Pancreas (tissue), 10 donors: Measurements from ENCODE around the gene SLC4A2. TPM values are rescaled to one million over a fixed set of nuclear protein-coding genes. Genes with fewer than 3 reads are reported as not detected.
A peak's percentile ranks its signal among the peaks of the same experiment; 100 is the strongest.

Source experiments
- ATAC-seq, 4 donors: fragments of 200-7000 bp; cut with Tn5 transposase; one replicate each; pipeline versions ENCODE4 v1.8.0 to v1.9.1; 2020; ENCODE audit warnings: mild to moderate bottlenecking in 4 of 4, moderate library complexity in 4 of 4
- DNase-seq, 6 donors: peaks; one replicate each; pipeline ENCODE4 v3.0.0-alpha.2; 2020
- FAIRE-seq: peaks from 2 replicates; lab custom pipeline; 2012; peaks lifted over from hg19 to GRCh38; lab: Jason Lieb, UNC
- H3K27ac ChIP-seq, 4 donors: fragments of 200-600 bp; sonication (generic); 1 replicate in 3 of 4; 2 replicates in 1 of 4; pipeline versions ENCODE4 v1.5.0 to v1.8.0; 2020
- H3K27me3 ChIP-seq, 4 donors: fragments of 200-600 bp; one replicate each; pipeline ENCODE4 v1.8.0; 2021
- H3K36me3 ChIP-seq, 3 donors: fragments of 200-600 bp; sonication (generic) in 1 of 3; one replicate each; pipeline versions ENCODE4 v1.5.0 to v1.8.0; 2020 to 2021
- H3K4me1 ChIP-seq, 3 donors: fragments of 200-600 bp; one replicate each; pipeline ENCODE4 v1.8.0; 2021
- H3K4me3 ChIP-seq, 4 donors: fragments of 200-600 bp; sonication (generic) in 2 of 4; one replicate each; pipeline versions ENCODE4 v1.5.0 to v1.8.0; 2020 to 2021
- H3K9me3 ChIP-seq, 4 donors: fragments of 200-600 bp; one replicate each; pipeline ENCODE4 v1.8.0; 2021
- CTCF ChIP-seq, 4 donors: fragments of 200-600 bp; sonication (generic) in 3 of 4; IDR thresholded peaks; one replicate each; pipeline versions ENCODE4 v1.5.0 to v1.8.0; 2021; ENCODE audit warnings: antibody characterized with exemption in 4 of 4
- WGBS, 2 donors: extraction: QIAGEN DNeasy Blood & Tissue Kit; methylation state at CpG; one replicate each; pipeline ENCODE4 v1.1.7; 2013; 5-methylcytosine and 5-hydroxymethylcytosine counted together
- intact Hi-C, 3 donors: fragments of 100-400 bp; cut with DNase I; formaldehyde crosslinking; loops; one replicate each; pipeline versions ENCODE4 v1.11.1 to v1.14.2; 2022
- polyA plus RNA-seq, 2 donors: library from polyadenylated mRNA; stranded (reverse); fragments of 200-250 nt; gene quantifications; one replicate each; pipeline ENCODE4 v1.2.3, GENCODE V29; 2013
- total RNA-seq, 6 donors: library from RNA; stranded (reverse); fragmentation: NEBNext Ultra II Directional in 4 of 6; extraction: Animal tissue kit (Norgen Biotek cat#: 25700) in 4 of 6; gene quantifications; one replicate each; pipeline versions ENCODE4 v1.2.1 to v1.2.4, GENCODE V29; 2021 to 2023
- donor health status: healthy with polysubstance abuse.
- donor health status: DM: no; HTN: no; CAD: no; lungs with moderate emphysema.
- donor health status: DM: no; HTN: no; CAD: no.
- donor health status: control.
- donor health status: control.
- donor health status: Bipolar disorder and iron deficiency.
- donor health status: DM: yes; HTN: yes; CAD: no.
- donor health status: DM: no; HTN: no; CAD: no.
- donor health status: DM: no; HTN: no; CAD: no.
- donor health status: DM: yes; HTN: yes; CAD: no.

Gene SLC4A2
- total and polyA plus RNA-seq, 8 donors, result 69.2 to 211 (median 87.2) TPM

GRCh38 chr7:151099486-151100211, 40.3 kb downstream of the SLC4A2 start:
- H3K36me3 ChIP-seq, result no peaks in the 10 kb centered on the region
- no peaks in the 10 kb centered on the region for H3K4me1 ChIP-seq
- no peaks in the 10 kb centered on the region for H3K27me3 ChIP-seq
- DNase-seq, result peak in 2 of 6 donors; percentile 27 to 43
- H3K9me3 ChIP-seq, result no peaks in the 10 kb centered on the region
- no peak for FAIRE-seq
- intact Hi-C loops, result no loop called here
- TF ChIP-seq CTCF (IDR thresholded peaks at IDR 0.05), result no peak
- WGBS, 2 donors, result 73 to 77% methylated on average over 20 of the region's 20 CpGs
- H3K4me3 ChIP-seq, result no peak overlapping the region
- peak in 1 of 4 donors; percentile 13 for ATAC-seq
- H3K27ac ChIP-seq, result no peak overlapping the region

GRCh38 chr7:151100921-151101320, 41.5 kb downstream of the SLC4A2 start:
- no peaks in the 10 kb centered on the region for H3K36me3 ChIP-seq
- FAIRE-seq, result no peak
- H3K27me3 ChIP-seq, result no peaks in the 10 kb centered on the region
- H3K9me3 ChIP-seq, result no peaks in the 10 kb centered on the region
- 87 to 93% methylated on average over 10 of the region's 10 CpGs for WGBS, 2 donors
- peak in 2 of 6 donors; percentile 51 to 59 for DNase-seq
- H3K4me1 ChIP-seq, result no peaks in the 10 kb centered on the region
- intact Hi-C loops, result no loop called here
- H3K4me3 ChIP-seq, result no peak overlapping the region
- H3K27ac ChIP-seq, result no peak overlapping the region
- ATAC-seq, result no peak
- TF ChIP-seq CTCF (IDR thresholded peaks at IDR 0.05), result no peak

- H3K9me3 ChIP-seq, result no peaks in the 10 kb centered on the region
- H3K4me1 ChIP-seq, result no peaks in the 10 kb centered on the region
- no peak overlapping the region for H3K27ac ChIP-seq
- H3K27me3 ChIP-seq, result no peaks in the 10 kb centered on the region
- no peaks in the 10 kb centered on the region for H3K36me3 ChIP-seq
- peak in 2 of 6 donors; percentile 45 to 51 for DNase-seq
- intact Hi-C loops, result no loop called here
- H3K4me3 ChIP-seq, result no peak overlapping the region
- no peak for ATAC-seq
- no peak for TF ChIP-seq CTCF (IDR thresholded peaks at IDR 0.05)
- no peak for FAIRE-seq
- WGBS, 2 donors, result 89% methylated on average over 24 of the region's 24 CpGs
Measured at GRCh38 chr7:151101621-151102396, 42.4 kb downstream of the SLC4A2 start.

GRCh38 chr7:151102991-151103390, 43.6 kb downstream of the SLC4A2 start:
- H3K4me1 ChIP-seq, result no peaks in the 10 kb centered on the region
- FAIRE-seq (no peak), ATAC-seq (no peak), DNase-seq (no peak)
- no peak overlapping the region for H3K4me3 ChIP-seq
- TF ChIP-seq CTCF (IDR thresholded peaks at IDR 0.05), result no peak
- intact Hi-C loops, result no loop called here
- WGBS, 2 donors, result 75 to 82% methylated on average over 3 of the region's 3 CpGs
- H3K27me3 ChIP-seq, result no peaks in the 10 kb centered on the region
- no peak overlapping the region for H3K27ac ChIP-seq
- H3K36me3 ChIP-seq, result no peaks in the 10 kb centered on the region
- H3K9me3 ChIP-seq, result no peaks in the 10 kb centered on the region
